ENCODE data around the gene TPSB2.

TPSB2 gene

DNA sequence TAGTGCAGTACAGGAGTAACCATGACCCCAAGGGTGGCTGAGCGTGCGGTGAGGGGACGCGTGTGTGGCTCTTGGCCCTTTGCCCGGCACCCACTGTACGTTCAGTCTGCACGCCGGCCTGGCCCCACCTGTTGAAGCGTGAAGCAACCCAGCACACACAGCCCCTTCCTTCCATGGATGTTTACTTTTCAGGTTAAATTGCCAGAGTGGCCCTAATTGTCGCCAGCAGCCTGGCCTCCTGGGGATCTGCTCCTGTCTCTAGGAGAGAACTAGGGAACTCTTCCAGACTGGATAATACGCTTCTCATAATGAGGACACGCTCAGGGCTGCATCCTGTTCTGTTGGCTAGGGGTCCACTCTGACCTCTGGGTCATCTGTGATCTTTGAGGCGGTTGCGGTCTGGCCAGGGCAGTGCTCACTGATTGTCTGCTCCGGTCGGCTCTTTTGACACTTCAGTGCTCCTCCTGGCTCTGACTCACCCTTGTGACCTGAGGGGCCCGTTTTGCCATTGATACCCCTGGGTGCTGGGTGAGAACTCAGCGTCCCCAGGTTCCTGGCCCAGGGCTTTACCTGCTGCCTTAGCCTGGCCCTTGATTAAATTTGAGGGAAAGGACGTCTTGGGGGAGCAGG lies 32.6 kb downstream of the TPSB2 start:
- no peaks in the 10 kb centered on the region for H3K27me3 ChIP-seq (ENCODE audit: insufficient read depth, poor library complexity, severe bottlenecking)
- H3K27ac ChIP-seq (replicated peaks) = no peak overlapping the region
- TF ChIP-seq, protein P1, sequence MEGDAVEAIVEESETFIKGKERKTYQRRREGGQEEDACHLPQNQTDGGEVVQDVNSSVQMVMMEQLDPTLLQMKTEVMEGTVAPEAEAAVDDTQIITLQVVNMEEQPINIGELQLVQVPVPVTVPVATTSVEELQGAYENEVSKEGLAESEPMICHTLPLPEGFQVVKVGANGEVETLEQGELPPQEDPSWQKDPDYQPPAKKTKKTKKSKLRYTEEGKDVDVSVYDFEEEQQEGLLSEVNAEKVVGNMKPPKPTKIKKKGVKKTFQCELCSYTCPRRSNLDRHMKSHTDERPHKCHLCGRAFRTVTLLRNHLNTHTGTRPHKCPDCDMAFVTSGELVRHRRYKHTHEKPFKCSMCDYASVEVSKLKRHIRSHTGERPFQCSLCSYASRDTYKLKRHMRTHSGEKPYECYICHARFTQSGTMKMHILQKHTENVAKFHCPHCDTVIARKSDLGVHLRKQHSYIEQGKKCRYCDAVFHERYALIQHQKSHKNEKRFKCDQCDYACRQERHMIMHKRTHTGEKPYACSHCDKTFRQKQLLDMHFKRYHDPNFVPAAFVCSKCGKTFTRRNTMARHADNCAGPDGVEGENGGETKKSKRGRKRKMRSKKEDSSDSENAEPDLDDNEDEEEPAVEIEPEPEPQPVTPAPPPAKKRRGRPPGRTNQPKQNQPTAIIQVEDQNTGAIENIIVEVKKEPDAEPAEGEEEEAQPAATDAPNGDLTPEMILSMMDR (IDR thresholded peaks at IDR 0.05; ENCODE audit: insufficient read depth, low read length) = no peak
- TF ChIP-seq POLR2AphosphoS5 (IDR thresholded peaks at IDR 0.05; ENCODE audit: low read depth) = no peak
- TF ChIP-seq GABPA (IDR thresholded peaks at IDR 0.05; ENCODE audit: low read depth) = no peak
- TF ChIP-seq, protein P2, sequence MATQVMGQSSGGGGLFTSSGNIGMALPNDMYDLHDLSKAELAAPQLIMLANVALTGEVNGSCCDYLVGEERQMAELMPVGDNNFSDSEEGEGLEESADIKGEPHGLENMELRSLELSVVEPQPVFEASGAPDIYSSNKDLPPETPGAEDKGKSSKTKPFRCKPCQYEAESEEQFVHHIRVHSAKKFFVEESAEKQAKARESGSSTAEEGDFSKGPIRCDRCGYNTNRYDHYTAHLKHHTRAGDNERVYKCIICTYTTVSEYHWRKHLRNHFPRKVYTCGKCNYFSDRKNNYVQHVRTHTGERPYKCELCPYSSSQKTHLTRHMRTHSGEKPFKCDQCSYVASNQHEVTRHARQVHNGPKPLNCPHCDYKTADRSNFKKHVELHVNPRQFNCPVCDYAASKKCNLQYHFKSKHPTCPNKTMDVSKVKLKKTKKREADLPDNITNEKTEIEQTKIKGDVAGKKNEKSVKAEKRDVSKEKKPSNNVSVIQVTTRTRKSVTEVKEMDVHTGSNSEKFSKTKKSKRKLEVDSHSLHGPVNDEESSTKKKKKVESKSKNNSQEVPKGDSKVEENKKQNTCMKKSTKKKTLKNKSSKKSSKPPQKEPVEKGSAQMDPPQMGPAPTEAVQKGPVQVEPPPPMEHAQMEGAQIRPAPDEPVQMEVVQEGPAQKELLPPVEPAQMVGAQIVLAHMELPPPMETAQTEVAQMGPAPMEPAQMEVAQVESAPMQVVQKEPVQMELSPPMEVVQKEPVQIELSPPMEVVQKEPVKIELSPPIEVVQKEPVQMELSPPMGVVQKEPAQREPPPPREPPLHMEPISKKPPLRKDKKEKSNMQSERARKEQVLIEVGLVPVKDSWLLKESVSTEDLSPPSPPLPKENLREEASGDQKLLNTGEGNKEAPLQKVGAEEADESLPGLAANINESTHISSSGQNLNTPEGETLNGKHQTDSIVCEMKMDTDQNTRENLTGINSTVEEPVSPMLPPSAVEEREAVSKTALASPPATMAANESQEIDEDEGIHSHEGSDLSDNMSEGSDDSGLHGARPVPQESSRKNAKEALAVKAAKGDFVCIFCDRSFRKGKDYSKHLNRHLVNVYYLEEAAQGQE (IDR thresholded peaks at IDR 0.05; ENCODE audit: insufficient replicate concordance, low read depth) = no peak
- TF ChIP-seq SPI1 (IDR thresholded peaks at IDR 0.05; ENCODE audit: borderline replicate concordance, low read depth) = no peak
- no peak for DNase-seq (ENCODE audit: low read depth in 1 of 2, low spot score in 1 of 2)
- H3K4me3 ChIP-seq (replicated peaks; ENCODE audit: insufficient read depth, low read length) = no peak overlapping the region

GRCh38 chr16:1196494-1196893 lies 33.5 kb downstream of the TPSB2 start:
- TF ChIP-seq SPI1 (IDR thresholded peaks at IDR 0.05; ENCODE audit: borderline replicate concordance, low read depth) (peak; percentile 33; the same call in 1 of the 2 replicates), GABPA (IDR thresholded peaks at IDR 0.05; ENCODE audit: low read depth) (no peak)
- no peak overlapping the region for H3K4me3 ChIP-seq (replicated peaks; ENCODE audit: insufficient read depth, low read length)
- no peaks in the 10 kb centered on the region for H3K27me3 ChIP-seq (ENCODE audit: insufficient read depth, poor library complexity, severe bottlenecking)
- no peak overlapping the region for H3K27ac ChIP-seq (replicated peaks)
- no peak for DNase-seq (ENCODE audit: low read depth in 1 of 2, low spot score in 1 of 2)

DNA sequence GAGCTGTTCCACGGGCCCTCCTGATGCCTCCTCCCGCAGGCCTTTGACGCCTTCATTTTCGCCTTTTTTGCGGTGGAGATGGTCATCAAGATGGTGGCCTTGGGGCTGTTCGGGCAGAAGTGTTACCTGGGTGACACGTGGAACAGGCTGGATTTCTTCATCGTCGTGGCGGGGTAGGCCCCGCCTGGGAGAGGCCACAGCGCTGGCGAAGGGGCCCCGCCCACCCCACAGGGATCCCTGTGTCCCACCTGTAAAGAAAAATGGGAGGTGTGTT lies 34.7 kb downstream of the TPSB2 start:
- Histone ChIP-seq H3K27ac (replicated peaks) (no peak overlapping the region), H3K4me3 (replicated peaks; ENCODE audit: insufficient read depth, low read length) (no peak overlapping the region), H3K27me3 (ENCODE audit: insufficient read depth, poor library complexity, severe bottlenecking) (no peaks in the 10 kb centered on the region)
- DNase-seq (ENCODE audit: low read depth in 1 of 2, low spot score in 1 of 2) = no peak
- no peak for TF ChIP-seq POLR2AphosphoS5 (IDR thresholded peaks at IDR 0.05; ENCODE audit: low read depth)
- TF ChIP-seq, protein P1 (IDR thresholded peaks at IDR 0.05; ENCODE audit: insufficient read depth, low read length) = no peak

- Histone ChIP-seq H3K4me3 (replicated peaks; ENCODE audit: insufficient read depth, low read length) (no peak overlapping the region), H3K27ac (replicated peaks) (no peak overlapping the region), H3K27me3 (ENCODE audit: insufficient read depth, poor library complexity, severe bottlenecking) (no peaks in the 10 kb centered on the region)
- TF ChIP-seq POLR2AphosphoS5 (IDR thresholded peaks at IDR 0.05; ENCODE audit: low read depth) (no peak), GABPA (IDR thresholded peaks at IDR 0.05; ENCODE audit: low read depth) (no peak), SPI1 (IDR thresholded peaks at IDR 0.05; ENCODE audit: borderline replicate concordance, low read depth) (no peak)
- TF ChIP-seq, protein P2 (IDR thresholded peaks at IDR 0.05; ENCODE audit: insufficient replicate concordance, low read depth) = no peak
- TF ChIP-seq, protein P1 (IDR thresholded peaks at IDR 0.05; ENCODE audit: insufficient read depth, low read length) = no peak
- DNase-seq (ENCODE audit: low read depth in 1 of 2, low spot score in 1 of 2) = no peak
These were observed 35.2 kb downstream of the TPSB2 start for GRCh38 chr16:1194665-1195392.

Data from HL-60 (cell line).